Endodermal cell (in vitro differentiated cells): Measurements from ENCODE around the gene CAMK2B. TPM values are rescaled to one million over a fixed set of nuclear protein-coding genes. Genes with fewer than 3 reads are reported as not detected.

Experiments used
- DNase-seq: peaks from one replicate; pipeline ENCODE4 v3.0.0-alpha.2; 2017
- H3K27ac ChIP-seq: 2 replicates; pipeline ENCODE4 v1.5.1; 2013; ENCODE audit warnings: mild to moderate bottlenecking, low read depth, low read length, moderate library complexity
- H3K27me3 ChIP-seq: 2 replicates; pipeline ENCODE4 v1.6.1; 2013; ENCODE audit warnings: mild to moderate bottlenecking, low read length, moderate library complexity; ENCODE audit not compliant: insufficient read depth, control insufficient read depth, poor library complexity, severe bottlenecking
- H3K36me3 ChIP-seq: 2 replicates; pipeline ENCODE4 v1.7.0; 2013; ENCODE audit warnings: mild to moderate bottlenecking, low read length, moderate library complexity; ENCODE audit not compliant: control insufficient read depth, insufficient read depth
- H3K4me1 ChIP-seq: one replicate; pipeline ENCODE4 v1.7.0; 2013; ENCODE audit warnings: low read length; ENCODE audit not compliant: control insufficient read depth, insufficient read depth
- H3K4me3 ChIP-seq: 2 replicates; pipeline ENCODE4 v1.5.1; 2013; ENCODE audit warnings: mild to moderate bottlenecking, low read length, moderate library complexity
- H3K9ac ChIP-seq: 2 replicates; pipeline ENCODE4 v1.6.1; 2013; ENCODE audit warnings: mild to moderate bottlenecking, low read length, moderate library complexity; ENCODE audit not compliant: poor library complexity, severe bottlenecking; ENCODE audit errors: extremely low read depth
- H3K9me3 ChIP-seq: 2 replicates; pipeline ENCODE4 v1.6.1; 2013; ENCODE audit warnings: mild to moderate bottlenecking, low read length, moderate library complexity; ENCODE audit not compliant: control insufficient read depth
- H3K27ac Mint-ChIP-seq: 2 replicates; pipeline ENCODE4 v1.8.0; 2020; ENCODE audit warnings: mixed read lengths
- H3K27me3 Mint-ChIP-seq: 2 replicates; pipeline ENCODE4 v1.8.0; 2021; ENCODE audit warnings: mild to moderate bottlenecking, mixed read lengths; ENCODE audit not compliant: insufficient read depth
- H3K36me3 Mint-ChIP-seq: 2 replicates; pipeline ENCODE4 v1.8.0; 2020; ENCODE audit warnings: low read depth, mixed read lengths
- H3K4me1 Mint-ChIP-seq: 2 replicates; pipeline ENCODE4 v1.8.0; 2020; ENCODE audit warnings: mixed read lengths
- H3K4me3 Mint-ChIP-seq: 2 replicates; pipeline ENCODE4 v1.8.0; 2020; ENCODE audit warnings: mild to moderate bottlenecking, moderate library complexity, mixed read lengths
- H3K9me3 Mint-ChIP-seq: 2 replicates; pipeline ENCODE4 v1.8.0; 2020; ENCODE audit warnings: mild to moderate bottlenecking, mixed read lengths
- WGBS, 2 experiments: methylation state at CpG; one replicate each; pipeline versions ENCODE4 v1.1.5 to v1.1.7; 2013; ENCODE audit warnings: missing lambda C conversion rate in 2 of 2, mixed read lengths in 1 of 2; ENCODE audit not compliant: insufficient coverage in 1 of 2, insufficient read length in 1 of 2; 5-methylcytosine and 5-hydroxymethylcytosine counted together
- total RNA-seq, 2 donors: library from RNA; stranded (reverse); fragmentation: NEBNext Ultra II Directional in 1 of 2; extraction: Animal tissue kit (Norgen Biotek cat#: 25700) in 1 of 2; gene quantifications; 2 replicates in 1 of 2; 3 replicates in 1 of 2; pipeline ENCODE4 v1.2.1, GENCODE V29; 2021
- TF ChIP-seq, protein P1 (sequence below): fragments of 200-600 bp; sonication (generic); conservative IDR thresholded peaks from 2 replicates; pipeline ENCODE4 v1.5.0; 2021; ENCODE audit warnings: antibody characterized with exemption, mild to moderate bottlenecking

The CAMK2B gene
- total RNA-seq, 2 donors from 2014 or later = 0.26 TPM; not detected in 1

DNA sequence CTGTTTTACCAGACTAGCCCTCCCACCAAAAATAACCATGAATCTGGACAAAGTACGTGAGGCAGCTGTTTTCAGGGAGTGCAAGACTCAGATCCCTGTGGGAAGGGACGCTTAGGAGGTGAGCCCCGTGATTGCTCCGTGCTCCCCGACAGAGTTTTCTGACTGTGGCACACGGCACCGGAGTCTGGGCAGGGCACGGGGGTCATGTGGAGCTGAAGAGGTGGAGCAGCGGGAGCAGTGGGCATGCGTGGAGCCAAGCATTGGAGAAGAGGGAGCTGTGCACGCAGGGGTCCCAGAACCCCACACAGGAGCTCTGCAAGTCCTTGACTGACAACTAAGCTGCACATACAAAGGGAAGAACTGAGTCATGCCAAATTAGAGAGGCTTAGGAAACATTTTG, 11.1 kb upstream of the CAMK2B start:
- Histone ChIP-seq H3K4me1 (no peaks in the 10 kb centered on the region), H3K27me3 (peaks cover 10% of the 10 kb centered on the region), H3K27ac (no peak overlapping the region), H3K36me3 (no peaks in the 10 kb centered on the region), H3K4me3 (no peak overlapping the region), H3K9ac (no peak overlapping the region), H3K9me3 (no peaks in the 10 kb centered on the region)
- H3K9me3 Mint-ChIP-seq = no peaks in the 10 kb centered on the region
- no peaks in the 10 kb centered on the region for H3K4me1 Mint-ChIP-seq
- no peak for DNase-seq
- peaks cover 5% of the 10 kb centered on the region for H3K27me3 Mint-ChIP-seq
- no peaks in the 10 kb centered on the region for H3K36me3 Mint-ChIP-seq
- 92 to 93% methylated on average over 9 to 11 of the region's 11 CpGs for WGBS, 2 experiments
- H3K27ac Mint-ChIP-seq = no peak overlapping the region
- TF ChIP-seq, protein P1, sequence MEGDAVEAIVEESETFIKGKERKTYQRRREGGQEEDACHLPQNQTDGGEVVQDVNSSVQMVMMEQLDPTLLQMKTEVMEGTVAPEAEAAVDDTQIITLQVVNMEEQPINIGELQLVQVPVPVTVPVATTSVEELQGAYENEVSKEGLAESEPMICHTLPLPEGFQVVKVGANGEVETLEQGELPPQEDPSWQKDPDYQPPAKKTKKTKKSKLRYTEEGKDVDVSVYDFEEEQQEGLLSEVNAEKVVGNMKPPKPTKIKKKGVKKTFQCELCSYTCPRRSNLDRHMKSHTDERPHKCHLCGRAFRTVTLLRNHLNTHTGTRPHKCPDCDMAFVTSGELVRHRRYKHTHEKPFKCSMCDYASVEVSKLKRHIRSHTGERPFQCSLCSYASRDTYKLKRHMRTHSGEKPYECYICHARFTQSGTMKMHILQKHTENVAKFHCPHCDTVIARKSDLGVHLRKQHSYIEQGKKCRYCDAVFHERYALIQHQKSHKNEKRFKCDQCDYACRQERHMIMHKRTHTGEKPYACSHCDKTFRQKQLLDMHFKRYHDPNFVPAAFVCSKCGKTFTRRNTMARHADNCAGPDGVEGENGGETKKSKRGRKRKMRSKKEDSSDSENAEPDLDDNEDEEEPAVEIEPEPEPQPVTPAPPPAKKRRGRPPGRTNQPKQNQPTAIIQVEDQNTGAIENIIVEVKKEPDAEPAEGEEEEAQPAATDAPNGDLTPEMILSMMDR = no peak
- H3K4me3 Mint-ChIP-seq = no peak overlapping the region

DNA sequence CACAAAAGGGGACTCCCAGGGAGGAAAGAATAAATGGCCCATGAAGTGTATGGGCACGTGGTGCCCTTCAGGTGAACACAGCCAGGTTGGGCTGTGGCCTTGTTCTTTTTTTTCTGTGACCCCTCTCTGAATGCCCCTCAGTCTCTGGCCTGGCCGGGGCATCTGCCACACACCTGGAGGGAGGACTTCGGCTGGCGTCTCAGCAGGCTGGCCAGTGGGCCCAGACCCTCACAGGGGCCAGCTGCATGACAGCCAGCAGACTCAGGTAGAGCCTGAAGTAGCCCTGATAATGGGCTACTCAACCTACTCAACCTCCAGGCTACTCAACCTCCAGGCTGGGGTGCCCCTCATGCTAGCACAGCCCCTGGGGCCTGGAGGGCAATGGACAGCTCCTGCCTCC, 9.8 kb upstream of the CAMK2B start:
- no peaks in the 10 kb centered on the region for H3K4me1 Mint-ChIP-seq
- 85 to 100% methylated on average over 1 to 4 of the region's 4 CpGs for WGBS, 2 experiments
- H3K36me3 ChIP-seq = no peaks in the 10 kb centered on the region
- no peaks in the 10 kb centered on the region for H3K9me3 ChIP-seq
- H3K4me3 Mint-ChIP-seq = no peak overlapping the region
- DNase-seq = no peak
- TF ChIP-seq, protein P1 = no peak
- no peak overlapping the region for H3K27ac Mint-ChIP-seq
- no peak overlapping the region for H3K9ac ChIP-seq
- peaks cover 7% of the 10 kb centered on the region for H3K27me3 Mint-ChIP-seq
- no peaks in the 10 kb centered on the region for H3K36me3 Mint-ChIP-seq
- H3K4me1 ChIP-seq = no peaks in the 10 kb centered on the region
- no peak overlapping the region for H3K4me3 ChIP-seq
- no peak overlapping the region for H3K27ac ChIP-seq
- peaks cover 10% of the 10 kb centered on the region for H3K27me3 ChIP-seq
- H3K9me3 Mint-ChIP-seq = no peaks in the 10 kb centered on the region

DNA sequence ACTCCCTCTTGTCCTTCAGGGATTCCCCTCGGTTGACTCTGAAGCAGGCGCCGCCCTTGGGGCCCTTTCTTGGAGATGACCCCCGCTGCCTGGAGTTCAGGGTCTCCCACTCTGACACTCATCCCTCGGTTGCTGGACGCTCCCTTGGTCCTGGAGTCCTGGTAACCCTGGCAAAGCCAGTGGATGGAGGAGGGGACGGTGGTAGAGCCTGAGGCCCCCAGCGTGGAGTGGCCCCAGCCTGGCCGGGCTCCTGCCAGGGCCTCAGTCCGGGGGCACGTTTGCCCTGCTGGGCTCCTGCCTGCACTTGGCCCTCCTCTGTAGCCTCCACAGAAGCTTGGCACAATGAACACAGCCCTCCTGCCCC, 9.3 kb upstream of the CAMK2B start:
- Histone ChIP-seq H3K9me3 (no peaks in the 10 kb centered on the region), H3K9ac (no peak overlapping the region), H3K27ac (no peak overlapping the region), H3K4me3 (no peak overlapping the region), H3K27me3 (peaks cover 10% of the 10 kb centered on the region), H3K4me1 (no peaks in the 10 kb centered on the region), H3K36me3 (no peaks in the 10 kb centered on the region)
- no peak for DNase-seq
- no peaks in the 10 kb centered on the region for H3K9me3 Mint-ChIP-seq
- no peak overlapping the region for H3K4me3 Mint-ChIP-seq
- H3K27ac Mint-ChIP-seq = no peak overlapping the region
- WGBS, 2 experiments = 87 to 90% methylated on average over 5 to 11 of the region's 11 CpGs
- no peaks in the 10 kb centered on the region for H3K4me1 Mint-ChIP-seq
- peaks cover 8% of the 10 kb centered on the region for H3K27me3 Mint-ChIP-seq
- H3K36me3 Mint-ChIP-seq = no peaks in the 10 kb centered on the region
- TF ChIP-seq, protein P1 = no peak
